ENCODE results near the gene STAT5A. TPM values are rescaled to one million over a fixed set of nuclear protein-coding genes. Genes with fewer than 3 reads are reported as not detected.
"Not testable (repeated sequence)": the region's sequence is repeated elsewhere in the genome, so short reads cannot be mapped to it uniquely, and the experiment has no call there.

The STAT5A gene
- total RNA-seq, 1 experiment from 2014 or later, result 6.6 TPM

DNA sequence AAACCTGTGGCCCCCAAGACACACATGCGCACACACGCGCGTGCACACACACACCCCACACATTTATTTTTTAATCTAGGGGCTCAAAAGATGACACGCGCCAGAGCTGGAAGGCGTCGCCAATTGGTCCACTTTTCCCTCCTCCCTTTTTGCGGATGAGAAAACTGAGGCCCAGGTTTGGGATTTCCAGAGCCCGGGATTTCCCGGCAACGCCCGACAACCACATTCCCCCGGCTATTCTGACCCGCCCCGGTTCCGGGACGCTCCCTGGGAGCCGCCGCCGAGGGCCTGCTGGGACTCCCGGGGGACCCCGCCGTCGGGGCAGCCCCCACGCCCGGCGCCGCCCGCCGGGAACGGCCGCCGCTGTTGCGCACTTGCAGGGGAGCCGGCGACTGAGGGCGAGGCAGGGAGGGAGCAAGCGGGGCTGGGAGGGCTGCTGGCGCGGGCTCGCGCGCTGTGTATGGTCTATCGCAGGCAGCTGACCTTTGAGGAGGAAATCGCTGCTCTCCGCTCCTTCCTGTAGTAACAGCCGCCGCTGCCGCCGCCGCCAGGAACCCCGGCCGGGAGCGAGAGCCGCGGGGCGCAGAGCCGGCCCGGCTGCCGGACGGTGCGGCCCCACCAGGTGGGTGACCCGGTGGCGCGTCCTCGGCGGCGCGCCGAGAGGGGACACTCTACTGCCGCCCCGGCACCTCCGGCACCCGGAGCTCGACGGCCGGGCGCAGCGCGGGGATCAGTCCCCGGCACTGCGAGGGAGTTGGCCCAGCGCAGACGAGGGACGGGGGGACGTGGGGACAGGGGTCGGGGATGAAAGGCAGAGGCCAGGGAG, at the start of gene STAT5A (continued):
- TF ChIP-seq PRRX2 (CRISPR knock-in tag; IDR thresholded peaks at IDR 0.05) (no peak), NFATC4 (CRISPR knock-in tag; IDR thresholded peaks at IDR 0.05) (no peak), JUN (CRISPR knock-in tag; IDR thresholded peaks at IDR 0.05) (peak; percentile 50; the same call in 1 of the 2 replicates), SOX15 (CRISPR knock-in tag; IDR thresholded peaks at IDR 0.05) (no peak)
- TF ChIP-seq, protein P1, sequence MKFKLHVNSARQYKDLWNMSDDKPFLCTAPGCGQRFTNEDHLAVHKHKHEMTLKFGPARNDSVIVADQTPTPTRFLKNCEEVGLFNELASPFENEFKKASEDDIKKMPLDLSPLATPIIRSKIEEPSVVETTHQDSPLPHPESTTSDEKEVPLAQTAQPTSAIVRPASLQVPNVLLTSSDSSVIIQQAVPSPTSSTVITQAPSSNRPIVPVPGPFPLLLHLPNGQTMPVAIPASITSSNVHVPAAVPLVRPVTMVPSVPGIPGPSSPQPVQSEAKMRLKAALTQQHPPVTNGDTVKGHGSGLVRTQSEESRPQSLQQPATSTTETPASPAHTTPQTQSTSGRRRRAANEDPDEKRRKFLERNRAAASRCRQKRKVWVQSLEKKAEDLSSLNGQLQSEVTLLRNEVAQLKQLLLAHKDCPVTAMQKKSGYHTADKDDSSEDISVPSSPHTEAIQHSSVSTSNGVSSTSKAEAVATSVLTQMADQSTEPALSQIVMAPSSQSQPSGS (CRISPR knock-in tag; IDR thresholded peaks at IDR 0.05; ENCODE audit: borderline replicate concordance, low read depth), result no peak

DNA sequence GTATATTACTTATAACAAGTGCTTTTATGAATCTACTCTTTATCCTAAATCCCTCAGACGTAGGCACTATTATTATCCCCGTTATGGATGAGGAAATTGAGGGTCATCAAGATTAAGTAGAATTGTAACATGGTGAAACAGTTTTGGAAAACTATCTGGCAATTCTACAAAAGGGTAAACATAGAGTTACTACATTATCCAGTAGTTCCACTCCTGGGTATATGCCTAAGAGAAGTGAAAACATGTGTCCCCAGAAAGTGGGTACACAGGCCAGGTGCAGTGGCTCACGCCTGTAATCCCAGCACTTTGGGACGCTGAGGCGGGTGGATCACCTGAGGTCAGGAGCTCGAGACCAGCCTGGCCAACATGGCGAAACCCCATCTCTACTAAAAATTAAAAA, 48.7 kb upstream of the STAT5A start:
- H3K27me3 Mint-ChIP-seq (ENCODE audit: low read depth); H3K4me1 Mint-ChIP-seq; H3K9me3 Mint-ChIP-seq; POLR2A ChIA-PET; ATAC-seq; DNase-seq (ENCODE audit: low spot score); H3K36me3 Mint-ChIP-seq; H3K4me3 Mint-ChIP-seq; H3K27ac Mint-ChIP-seq: not testable (repeated sequence)
- CTCF ChIA-PET, result interaction anchor here (1.0 kb wide), 1 partner anchor 17 kb away, joined by 4 read pairs; no protein-coding TSS in a partner anchor

DNA sequence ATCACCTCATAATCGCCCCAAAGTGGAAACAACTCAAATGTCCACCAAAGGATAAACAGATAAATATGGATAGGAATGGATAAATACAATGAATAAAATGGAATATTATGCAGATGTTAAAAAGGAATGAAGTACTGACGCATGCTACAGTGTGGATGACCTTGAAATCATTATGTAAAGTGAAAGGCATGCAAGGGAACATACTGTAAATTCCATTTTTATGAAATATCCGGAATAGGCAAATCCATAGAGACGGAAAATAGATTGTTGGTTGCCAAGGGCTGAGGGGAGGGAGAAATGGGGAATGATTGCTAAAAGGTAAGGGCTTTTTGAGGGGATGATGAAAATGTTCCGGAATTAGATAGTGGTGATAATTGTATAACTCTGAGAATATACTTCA, 48.1 kb upstream of the STAT5A start:
- H3K4me1 Mint-ChIP-seq, result peaks cover 8% of the 10 kb centered on the region; the same call in 1 of the 2 replicates
- H3K36me3 Mint-ChIP-seq, result no peaks in the 10 kb centered on the region
- H3K27ac Mint-ChIP-seq, result no peak overlapping the region
- CTCF ChIA-PET, result interaction anchor here (0.6 kb wide), 1 partner anchor 16 kb away, joined by 3 read pairs; no protein-coding TSS in a partner anchor
- no peak overlapping the region for H3K4me3 Mint-ChIP-seq
- POLR2A ChIA-PET, result no interaction called here
- ATAC-seq, result no peak
- TF ChIP-seq, protein P2, sequence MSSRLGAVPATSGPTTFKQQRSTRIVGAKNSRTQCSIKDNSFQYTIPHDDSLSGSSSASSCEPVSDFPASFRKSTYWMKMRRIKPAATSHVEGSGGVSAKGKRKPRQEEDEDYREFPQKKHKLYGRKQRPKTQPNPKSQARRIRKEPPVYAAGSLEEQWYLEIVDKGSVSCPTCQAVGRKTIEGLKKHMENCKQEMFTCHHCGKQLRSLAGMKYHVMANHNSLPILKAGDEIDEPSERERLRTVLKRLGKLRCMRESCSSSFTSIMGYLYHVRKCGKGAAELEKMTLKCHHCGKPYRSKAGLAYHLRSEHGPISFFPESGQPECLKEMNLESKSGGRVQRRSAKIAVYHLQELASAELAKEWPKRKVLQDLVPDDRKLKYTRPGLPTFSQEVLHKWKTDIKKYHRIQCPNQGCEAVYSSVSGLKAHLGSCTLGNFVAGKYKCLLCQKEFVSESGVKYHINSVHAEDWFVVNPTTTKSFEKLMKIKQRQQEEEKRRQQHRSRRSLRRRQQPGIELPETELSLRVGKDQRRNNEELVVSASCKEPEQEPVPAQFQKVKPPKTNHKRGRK (CRISPR knock-in tag; IDR thresholded peaks at IDR 0.05; ENCODE audit: borderline replicate concordance), result no peak
- TF ChIP-seq OVOL2 (CRISPR knock-in tag; IDR thresholded peaks at IDR 0.05; ENCODE audit: borderline replicate concordance), result no peak
- TF ChIP-seq, protein P3, sequence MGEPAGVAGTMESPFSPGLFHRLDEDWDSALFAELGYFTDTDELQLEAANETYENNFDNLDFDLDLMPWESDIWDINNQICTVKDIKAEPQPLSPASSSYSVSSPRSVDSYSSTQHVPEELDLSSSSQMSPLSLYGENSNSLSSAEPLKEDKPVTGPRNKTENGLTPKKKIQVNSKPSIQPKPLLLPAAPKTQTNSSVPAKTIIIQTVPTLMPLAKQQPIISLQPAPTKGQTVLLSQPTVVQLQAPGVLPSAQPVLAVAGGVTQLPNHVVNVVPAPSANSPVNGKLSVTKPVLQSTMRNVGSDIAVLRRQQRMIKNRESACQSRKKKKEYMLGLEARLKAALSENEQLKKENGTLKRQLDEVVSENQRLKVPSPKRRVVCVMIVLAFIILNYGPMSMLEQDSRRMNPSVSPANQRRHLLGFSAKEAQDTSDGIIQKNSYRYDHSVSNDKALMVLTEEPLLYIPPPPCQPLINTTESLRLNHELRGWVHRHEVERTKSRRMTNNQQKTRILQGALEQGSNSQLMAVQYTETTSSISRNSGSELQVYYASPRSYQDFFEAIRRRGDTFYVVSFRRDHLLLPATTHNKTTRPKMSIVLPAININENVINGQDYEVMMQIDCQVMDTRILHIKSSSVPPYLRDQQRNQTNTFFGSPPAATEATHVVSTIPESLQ (CRISPR knock-in tag; IDR thresholded peaks at IDR 0.05), result no peak
- H3K27me3 Mint-ChIP-seq (ENCODE audit: low read depth), result no peaks in the 10 kb centered on the region
- DNase-seq (ENCODE audit: low spot score), result no peak
- H3K9me3 Mint-ChIP-seq, result no peaks in the 10 kb centered on the region

DNA sequence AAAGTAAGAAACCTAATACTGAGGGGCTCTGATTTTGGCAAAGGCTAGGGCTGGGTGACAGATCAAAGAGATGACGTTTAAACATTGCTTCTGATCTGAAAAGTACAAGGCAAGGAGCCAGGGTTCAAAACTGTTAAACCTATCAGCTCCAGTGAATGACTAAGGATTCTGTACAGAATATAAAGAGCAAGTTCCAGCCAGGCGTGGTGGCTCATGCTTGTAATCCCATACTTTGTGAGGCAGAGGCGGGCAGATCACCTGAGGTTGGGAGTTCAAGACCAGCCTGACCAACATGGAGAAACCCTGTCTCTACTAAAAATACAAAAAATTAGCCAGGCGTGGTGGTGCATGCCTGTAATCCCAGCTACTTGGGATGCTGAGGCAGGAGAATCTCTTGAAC, 47.4 kb upstream of the STAT5A start:
- ATAC-seq; H3K27me3 Mint-ChIP-seq (ENCODE audit: low read depth); DNase-seq (ENCODE audit: low spot score); H3K4me3 Mint-ChIP-seq; H3K9me3 Mint-ChIP-seq; H3K27ac Mint-ChIP-seq; H3K4me1 Mint-ChIP-seq; H3K36me3 Mint-ChIP-seq: not testable (repeated sequence)
- ChIA-PET CTCF (interaction anchor here (0.6 to 0.7 kb wide), 2 partner anchors 16 to 219 kb away, joined by 3 read pairs; no protein-coding TSS in a partner anchor), POLR2A (interaction anchor here (0.7 kb wide), 1 partner anchor 12 kb away, joined by 3 read pairs; no protein-coding TSS in a partner anchor)

DNA sequence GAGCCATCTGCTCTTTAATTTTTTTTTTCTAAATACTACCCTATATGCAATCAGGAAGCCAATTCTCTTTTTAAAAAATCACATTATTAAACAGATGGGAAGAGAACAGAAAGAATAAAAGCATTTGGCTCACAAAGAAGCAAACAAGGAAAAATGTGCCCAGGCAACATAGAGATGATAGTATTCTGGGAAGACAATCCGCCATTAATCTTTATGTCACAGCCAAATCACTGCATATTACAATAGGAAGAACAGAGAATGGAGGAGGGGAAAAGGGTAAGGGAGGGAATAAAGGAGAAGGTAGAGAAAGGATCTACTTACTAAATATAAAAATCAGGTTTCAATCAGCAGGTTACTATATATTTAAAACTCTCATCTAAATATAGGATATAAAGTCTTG, 46.4 kb upstream of the STAT5A start:
- no peaks in the 10 kb centered on the region for H3K9me3 Mint-ChIP-seq
- no peaks in the 10 kb centered on the region for H3K27me3 Mint-ChIP-seq (ENCODE audit: low read depth)
- ChIA-PET CTCF (no interaction called here), POLR2A (no interaction called here)
- no peak overlapping the region for H3K4me3 Mint-ChIP-seq
- H3K4me1 Mint-ChIP-seq, result peaks cover 8% of the 10 kb centered on the region; the same call in 1 of the 2 replicates
- no peak overlapping the region for H3K27ac Mint-ChIP-seq
- no peaks in the 10 kb centered on the region for H3K36me3 Mint-ChIP-seq
- ATAC-seq, result no peak
- TF ChIP-seq, protein P4, sequence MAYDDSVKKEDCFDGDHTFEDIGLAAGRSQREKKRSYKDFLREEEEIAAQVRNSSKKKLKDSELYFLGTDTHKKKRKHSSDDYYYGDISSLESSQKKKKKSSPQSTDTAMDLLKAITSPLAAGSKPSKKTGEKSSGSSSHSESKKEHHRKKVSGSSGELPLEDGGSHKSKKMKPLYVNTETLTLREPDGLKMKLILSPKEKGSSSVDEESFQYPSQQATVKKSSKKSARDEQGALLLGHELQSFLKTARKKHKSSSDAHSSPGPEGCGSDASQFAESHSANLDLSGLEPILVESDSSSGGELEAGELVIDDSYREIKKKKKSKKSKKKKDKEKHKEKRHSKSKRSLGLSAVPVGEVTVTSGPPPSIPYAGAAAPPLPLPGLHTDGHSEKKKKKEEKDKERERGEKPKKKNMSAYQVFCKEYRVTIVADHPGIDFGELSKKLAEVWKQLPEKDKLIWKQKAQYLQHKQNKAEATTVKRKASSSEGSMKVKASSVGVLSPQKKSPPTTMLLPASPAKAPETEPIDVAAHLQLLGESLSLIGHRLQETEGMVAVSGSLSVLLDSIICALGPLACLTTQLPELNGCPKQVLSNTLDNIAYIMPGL (CRISPR knock-in tag; IDR thresholded peaks at IDR 0.05), result no peak
- TF ChIP-seq NFE2L1 (CRISPR knock-in tag; IDR thresholded peaks at IDR 0.05) (no peak), PRRX2 (CRISPR knock-in tag; IDR thresholded peaks at IDR 0.05) (no peak), GRHL2 (CRISPR knock-in tag; IDR thresholded peaks at IDR 0.05; ENCODE audit: insufficient replicate concordance, severe bottlenecking) (no peak), TP53 (CRISPR knock-in tag; IDR thresholded peaks at IDR 0.05) (no peak), ZNF121 (CRISPR knock-in tag; IDR thresholded peaks at IDR 0.05) (no peak), IRF2 (CRISPR knock-in tag; IDR thresholded peaks at IDR 0.05; ENCODE audit: borderline replicate concordance, low read depth) (no peak)
- TF ChIP-seq, protein P5, sequence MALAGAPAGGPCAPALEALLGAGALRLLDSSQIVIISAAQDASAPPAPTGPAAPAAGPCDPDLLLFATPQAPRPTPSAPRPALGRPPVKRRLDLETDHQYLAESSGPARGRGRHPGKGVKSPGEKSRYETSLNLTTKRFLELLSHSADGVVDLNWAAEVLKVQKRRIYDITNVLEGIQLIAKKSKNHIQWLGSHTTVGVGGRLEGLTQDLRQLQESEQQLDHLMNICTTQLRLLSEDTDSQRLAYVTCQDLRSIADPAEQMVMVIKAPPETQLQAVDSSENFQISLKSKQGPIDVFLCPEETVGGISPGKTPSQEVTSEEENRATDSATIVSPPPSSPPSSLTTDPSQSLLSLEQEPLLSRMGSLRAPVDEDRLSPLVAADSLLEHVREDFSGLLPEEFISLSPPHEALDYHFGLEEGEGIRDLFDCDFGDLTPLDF (CRISPR knock-in tag; IDR thresholded peaks at IDR 0.05), result no peak
- DNase-seq (ENCODE audit: low spot score), result no peak

All from WTC11 (cell line).